Renal cortical epithelial cell (primary cell): ENCODE data around the gene FOXK2. TPM values are rescaled to one million over a fixed set of nuclear protein-coding genes. Genes with fewer than 3 reads are reported as not detected.
"Not testable (repeated sequence)": the region's sequence is repeated elsewhere in the genome, so short reads cannot be mapped to it uniquely, and the experiment has no call there.

Experiments used
- DNase-seq: peaks from one replicate; pipeline ENCODE4 v3.0.0-alpha.2; 2011; ENCODE audit warnings: low read depth
- total RNA-seq: library from RNA; depleted of rRNA; stranded (reverse); fragments of >200 nt; gene quantifications from 2 replicates; pipeline ENCODE4 v1.2.3, GENCODE V29; 2014

Gene FOXK2
- total RNA-seq, 1 donor from 2014 or later: 35.5 TPM

- DNase-seq: no peak
Observed at GRCh38 chr17:82534401-82534812, 14.9 kb downstream of the FOXK2 start.

GRCh38 chr17:82536512-82537201, 17.1 kb downstream of the FOXK2 start:
- no peak for DNase-seq

- DNase-seq: not testable (repeated sequence)
Observed at GRCh38 chr17:82537228-82537627, 17.7 kb downstream of the FOXK2 start.

- DNase-seq: not testable (repeated sequence)
Observed at GRCh38 chr17:82539076-82539475, 19.5 kb downstream of the FOXK2 start.

GRCh38 chr17:82542439-82542838, 22.9 kb downstream of the FOXK2 start:
- DNase-seq: no peak

- DNase-seq: no peak
Observed at GRCh38 chr17:82544431-82545070, 25.0 kb downstream of the FOXK2 start.

GRCh38 chr17:82545071-82545462, 25.5 kb downstream of the FOXK2 start:
- DNase-seq: no peak

GRCh38 chr17:82547981-82548380, 28.4 kb downstream of the FOXK2 start:
- no peak for DNase-seq

- no peak for DNase-seq
Observed at GRCh38 chr17:82548681-82549303, 29.3 kb downstream of the FOXK2 start.

GRCh38 chr17:82551779-82552457, 32.4 kb downstream of the FOXK2 start:
- peak; percentile 56 for DNase-seq

- DNase-seq: no peak
Observed at GRCh38 chr17:82552580-82552979, 33.0 kb downstream of the FOXK2 start.

GRCh38 chr17:82553210-82553930, 33.8 kb downstream of the FOXK2 start:
- DNase-seq: no peak

- not testable (repeated sequence) for DNase-seq
Observed at GRCh38 chr17:82557510-82557909, 38.0 kb downstream of the FOXK2 start.

GRCh38 chr17:82559566-82560251, 40.2 kb downstream of the FOXK2 start:
- no peak for DNase-seq

GRCh38 chr17:82560252-82560642, 40.7 kb downstream of the FOXK2 start:
- no peak for DNase-seq

GRCh38 chr17:82560802-82561428, 41.4 kb downstream of the FOXK2 start:
- no peak for DNase-seq

GRCh38 chr17:82561429-82562035, 42.0 kb downstream of the FOXK2 start:
- DNase-seq: no peak

- DNase-seq: not testable (repeated sequence)
Observed at GRCh38 chr17:82562718-82563220, 43.2 kb downstream of the FOXK2 start.

- no peak for DNase-seq
Observed at GRCh38 chr17:82563318-82563717, 43.8 kb downstream of the FOXK2 start.

GRCh38 chr17:82563745-82564144, 44.2 kb downstream of the FOXK2 start:
- not testable (repeated sequence) for DNase-seq
